Upper lobe of left lung (tissue), 6 donors: ENCODE results near the gene PRDM2. TPM values are rescaled to one million over a fixed set of nuclear protein-coding genes. Genes with fewer than 3 reads are reported as not detected.
"Not testable (repeated sequence)": the region's sequence is repeated elsewhere in the genome, so short reads cannot be mapped to it uniquely, and the experiment has no call there.

Experiments used
- ATAC-seq, 2 donors: fragments of 200-7000 bp; cut with Tn5 transposase; one replicate each; pipeline ENCODE4 v1.9.1; 2022; ENCODE audit warnings: mild to moderate bottlenecking in 2 of 2, moderate library complexity in 2 of 2; ENCODE audit not compliant: low FRiP score in 2 of 2
- DNase-seq, 2 donors: peaks; one replicate each; pipeline ENCODE4 v3.0.0-alpha.2; 2019 to 2020
- H3K27ac ChIP-seq, 4 donors: fragments of 200-600 bp; sonication (generic); one replicate each; pipeline ENCODE4 v1.5.1; 2016 to 2019
- H3K27me3 ChIP-seq, 4 donors: fragments of 200-600 bp; sonication (generic); one replicate each; pipeline ENCODE4 v1.5.1; 2017 to 2019
- H3K36me3 ChIP-seq, 4 donors: fragments of 200-600 bp; sonication (generic); one replicate each; pipeline ENCODE4 v1.5.1; 2016 to 2019
- H3K4me1 ChIP-seq, 4 donors: fragments of 200-600 bp; sonication (generic); one replicate each; pipeline ENCODE4 v1.5.1; 2018 to 2019
- H3K4me3 ChIP-seq, 4 donors: fragments of 200-600 bp; sonication (generic); one replicate each; pipeline ENCODE4 v1.5.1; 2017 to 2019; ENCODE audit warnings: mild to moderate bottlenecking in 2 of 4, moderate library complexity in 1 of 4
- H3K9me3 ChIP-seq, 4 donors: fragments of 200-600 bp; sonication (generic); one replicate each; pipeline ENCODE4 v1.5.1; 2018 to 2019
- EP300 ChIP-seq, 4 donors: sonication (generic); formaldehyde crosslinking; IDR thresholded peaks; one replicate each; pipeline ENCODE4 v1.5.1; 2017; ENCODE audit warnings: antibody characterized with exemption in 4 of 4, control low read depth in 2 of 4
- POLR2A ChIP-seq, 4 donors: fragments of 450-650 bp; IDR thresholded peaks; one replicate each; pipeline ENCODE4 v1.5.1; 2016 to 2017; ENCODE audit warnings: antibody characterized with exemption in 4 of 4, mild to moderate bottlenecking in 2 of 4
- POLR2AphosphoS5 ChIP-seq, 2 donors: sonication (generic); formaldehyde crosslinking; IDR thresholded peaks; one replicate each; pipeline ENCODE4 v1.5.1; 2017; ENCODE audit warnings: antibody characterized with exemption in 2 of 2
- WGBS, 2 donors: methylation state at CpG; one replicate each; pipeline ENCODE4 v1.1.5; 2017 to 2018; 5-methylcytosine and 5-hydroxymethylcytosine counted together
- total RNA-seq, 6 donors: library from RNA; depleted of rRNA in 4 of 6; stranded (reverse); fragments of >200 nt in 4 of 6; gene quantifications; one replicate each; pipeline versions ENCODE4 v1.1.0 to v1.2.1, GENCODE V29; 2016 to 2021
- TF ChIP-seq, protein P1 (sequence below), 6 experiments: fragments of 450-650 bp in 4 of 6; fragments of 200-600 bp in 2 of 6; sonication (generic) in 2 of 6; IDR thresholded peaks; one replicate each; pipeline ENCODE4 v1.5.1; 2016 to 2019; ENCODE audit warnings: antibody characterized with exemption in 6 of 6
- donor health status: DM: no; HTN: no; CAD: no; lungs with moderate emphysema.
- donor health status: DM: no; HTN: yes; CAD: no; lungs with severe emphysema.

Gene PRDM2
- total RNA-seq, 6 donors from 2014 or later, result 35.0 to 70.2 (median 40.9) TPM

DNA sequence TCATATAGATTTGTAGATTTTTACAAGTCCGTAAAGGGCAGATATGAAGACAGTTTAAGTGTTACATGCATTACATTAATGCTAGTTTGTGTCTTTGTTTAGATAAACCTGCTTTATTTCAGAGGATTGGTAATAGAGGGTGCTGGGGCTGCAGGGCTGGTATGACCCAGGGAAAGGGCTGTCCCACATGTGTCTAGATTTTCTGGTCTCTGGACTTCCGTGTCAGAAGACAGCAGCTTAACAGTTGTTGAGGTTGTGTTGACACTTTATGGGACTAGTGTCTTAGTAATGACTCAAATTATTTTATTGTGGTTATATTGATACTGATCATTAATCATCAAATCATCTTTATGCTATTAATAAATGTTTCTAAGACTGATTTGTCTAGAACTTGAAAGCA lies 10.1 kb downstream of the PRDM2 start:
- no peak for ATAC-seq
- TF ChIP-seq, protein P1, sequence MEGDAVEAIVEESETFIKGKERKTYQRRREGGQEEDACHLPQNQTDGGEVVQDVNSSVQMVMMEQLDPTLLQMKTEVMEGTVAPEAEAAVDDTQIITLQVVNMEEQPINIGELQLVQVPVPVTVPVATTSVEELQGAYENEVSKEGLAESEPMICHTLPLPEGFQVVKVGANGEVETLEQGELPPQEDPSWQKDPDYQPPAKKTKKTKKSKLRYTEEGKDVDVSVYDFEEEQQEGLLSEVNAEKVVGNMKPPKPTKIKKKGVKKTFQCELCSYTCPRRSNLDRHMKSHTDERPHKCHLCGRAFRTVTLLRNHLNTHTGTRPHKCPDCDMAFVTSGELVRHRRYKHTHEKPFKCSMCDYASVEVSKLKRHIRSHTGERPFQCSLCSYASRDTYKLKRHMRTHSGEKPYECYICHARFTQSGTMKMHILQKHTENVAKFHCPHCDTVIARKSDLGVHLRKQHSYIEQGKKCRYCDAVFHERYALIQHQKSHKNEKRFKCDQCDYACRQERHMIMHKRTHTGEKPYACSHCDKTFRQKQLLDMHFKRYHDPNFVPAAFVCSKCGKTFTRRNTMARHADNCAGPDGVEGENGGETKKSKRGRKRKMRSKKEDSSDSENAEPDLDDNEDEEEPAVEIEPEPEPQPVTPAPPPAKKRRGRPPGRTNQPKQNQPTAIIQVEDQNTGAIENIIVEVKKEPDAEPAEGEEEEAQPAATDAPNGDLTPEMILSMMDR (IDR thresholded peaks at IDR 0.05), result no peak
- TF ChIP-seq POLR2A (IDR thresholded peaks at IDR 0.05), result no peak
- H3K4me1 ChIP-seq, result no peaks in the 10 kb centered on the region

DNA sequence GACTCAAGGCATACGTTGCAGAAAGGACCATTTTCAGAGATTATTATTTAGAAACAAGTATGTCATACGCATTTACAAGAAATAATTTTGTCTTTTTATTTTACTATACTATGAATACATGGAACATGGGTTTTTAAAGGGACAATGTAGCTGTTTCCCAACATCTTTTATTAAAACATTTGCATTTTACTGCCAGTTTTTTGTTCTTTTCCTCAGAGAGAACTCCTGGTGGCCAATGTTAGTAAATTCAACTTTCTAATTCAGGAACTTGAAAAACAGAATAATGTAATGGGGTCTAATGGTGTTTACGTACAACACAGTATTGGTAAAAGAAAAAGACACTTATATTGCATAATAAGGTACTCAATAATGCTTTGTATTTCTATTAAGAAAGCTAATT lies 14.9 kb downstream of the PRDM2 start:
- TF ChIP-seq EP300 (IDR thresholded peaks at IDR 0.05) (no peak), POLR2AphosphoS5 (IDR thresholded peaks at IDR 0.05) (no peak), POLR2A (IDR thresholded peaks at IDR 0.05) (no peak)
- TF ChIP-seq, protein P1 (IDR thresholded peaks at IDR 0.05), result peak in 1 of 6 experiments; percentile 13
- H3K36me3 ChIP-seq, result no peaks in the 10 kb centered on the region
- no peak overlapping the region for H3K27ac ChIP-seq
- H3K4me3 ChIP-seq, result no peak overlapping the region
- no peaks in the 10 kb centered on the region for H3K27me3 ChIP-seq
- DNase-seq, result no peak
- no peaks in the 10 kb centered on the region for H3K4me1 ChIP-seq
- ATAC-seq, result no peak
- 81 to 87% methylated on average over 3 of the region's 3 CpGs for WGBS, 2 donors
- no peaks in the 10 kb centered on the region for H3K9me3 ChIP-seq

More for the DNA sequence above, 10.1 kb downstream of the PRDM2 start:
- no peaks in the 10 kb centered on the region for H3K36me3 ChIP-seq
- DNase-seq, result no peak
- no peaks in the 10 kb centered on the region for H3K9me3 ChIP-seq
- H3K4me3 ChIP-seq, result no peak overlapping the region
- H3K27me3 ChIP-seq, result no peaks in the 10 kb centered on the region
- WGBS, 2 donors, result 82 to 98% methylated on average over 2 of the region's 2 CpGs
- no peak overlapping the region for H3K27ac ChIP-seq

DNA sequence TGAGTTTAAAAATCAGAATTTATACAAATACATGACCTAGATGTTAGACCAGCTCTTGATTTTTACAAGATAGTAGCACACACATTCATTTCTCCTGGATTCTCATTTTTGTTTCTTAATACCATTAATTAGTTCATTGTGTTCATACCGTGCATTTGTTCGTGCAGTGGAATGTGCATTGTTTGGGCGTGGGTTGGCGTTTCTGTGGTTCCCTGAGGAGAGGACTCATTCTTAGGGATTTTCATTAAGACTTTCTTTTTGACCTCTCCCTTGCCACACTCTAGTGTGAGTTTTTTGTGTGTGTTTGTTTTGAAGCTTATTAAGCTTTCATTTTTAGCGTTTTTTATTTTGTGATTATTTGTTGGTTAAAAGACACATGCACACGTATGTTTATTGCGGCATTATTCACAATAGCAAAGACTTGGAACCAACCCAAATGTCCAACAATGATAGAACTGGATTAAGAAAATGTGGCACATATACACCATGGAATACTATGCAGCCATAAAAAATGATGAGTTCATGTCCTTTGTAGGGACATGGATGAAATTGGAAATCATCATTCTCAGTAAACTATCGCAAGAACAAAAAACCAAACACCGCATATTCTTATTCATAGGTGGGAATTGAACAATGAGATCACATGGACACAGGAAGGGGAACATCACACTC lies 15.8 kb downstream of the PRDM2 start:
- H3K27ac ChIP-seq, H3K4me3 ChIP-seq, H3K4me1 ChIP-seq, H3K9me3 ChIP-seq, H3K36me3 ChIP-seq, ATAC-seq, H3K27me3 ChIP-seq, DNase-seq: not testable (repeated sequence)
- WGBS, 2 donors, result 94 to 96% methylated on average over 8 to 9 of the region's 9 CpGs

DNA sequence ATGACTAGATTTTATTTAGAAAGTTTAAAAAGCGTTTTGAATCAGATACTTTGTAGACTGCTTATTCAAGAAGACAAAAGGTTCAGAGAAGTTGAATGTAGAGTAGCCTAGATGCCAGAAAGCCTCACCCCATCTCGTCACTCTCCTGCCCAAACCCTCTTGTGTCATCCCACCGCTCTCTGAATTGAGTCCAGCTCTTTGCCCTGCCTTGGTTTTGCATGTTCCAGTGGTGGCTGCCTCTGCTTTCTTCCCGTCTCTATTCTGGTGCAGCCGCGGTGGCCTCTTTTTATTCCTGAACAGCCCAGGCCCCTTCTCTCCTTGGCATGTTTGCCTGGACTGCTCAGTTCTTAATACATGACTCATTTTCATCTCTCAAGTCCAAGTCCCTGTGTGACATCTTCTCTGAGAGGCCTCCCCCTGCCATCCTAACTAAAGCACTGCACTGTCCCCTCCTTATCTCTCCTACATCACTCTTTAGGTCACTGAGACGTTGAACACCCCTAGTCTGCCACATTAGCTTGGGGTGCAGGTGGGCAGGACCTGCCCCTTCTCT lies 22.9 kb downstream of the PRDM2 start:
- WGBS, 2 donors, result 78 to 80% methylated on average over 7 of the region's 7 CpGs
- H3K27me3 ChIP-seq, result no peaks in the 10 kb centered on the region
- peak overlapping the region in 3 of 4 donors; percentile 63 to 81 (median 67) for H3K27ac ChIP-seq
- H3K9me3 ChIP-seq, result no peaks in the 10 kb centered on the region
- H3K4me3 ChIP-seq, result no peak overlapping the region
- ATAC-seq (no peak), DNase-seq (no peak)
- H3K4me1 ChIP-seq, result peaks cover 0 to 7% (median 2%) of the 10 kb centered on the region in 4 donors
- TF ChIP-seq, protein P1 (IDR thresholded peaks at IDR 0.05), result no peak
- TF ChIP-seq POLR2AphosphoS5 (IDR thresholded peaks at IDR 0.05) (no peak), POLR2A (IDR thresholded peaks at IDR 0.05) (no peak), EP300 (IDR thresholded peaks at IDR 0.05) (no peak)
- H3K36me3 ChIP-seq, result no peaks in the 10 kb centered on the region

DNA sequence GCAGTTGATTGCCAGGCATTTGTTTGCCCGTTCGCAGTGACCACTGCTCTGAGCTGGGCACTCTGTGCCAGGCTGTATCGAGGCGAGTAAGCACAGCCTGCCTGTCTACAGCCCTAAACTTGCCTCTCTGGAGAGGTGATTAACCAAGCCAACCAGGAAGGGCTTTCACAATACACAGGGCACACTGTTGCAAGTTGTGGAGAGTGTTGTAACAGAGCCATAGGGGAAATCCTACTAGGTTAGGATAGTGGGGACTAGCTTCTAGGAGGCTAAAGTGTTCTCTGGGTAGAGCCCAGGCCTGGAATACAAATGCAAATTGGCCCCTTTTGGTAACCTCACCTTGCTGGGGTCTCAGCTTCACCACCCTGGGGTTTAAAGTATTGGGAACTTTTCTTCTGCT lies 23.8 kb downstream of the PRDM2 start:
- Histone ChIP-seq H3K4me1 (peaks cover 0 to 7% (median 2%) of the 10 kb centered on the region in 4 donors), H3K27ac (peak overlapping the region in 3 of 4 donors; percentile 63 to 81 (median 67)), H3K36me3 (no peaks in the 10 kb centered on the region), H3K27me3 (no peaks in the 10 kb centered on the region), H3K4me3 (no peak overlapping the region), H3K9me3 (no peaks in the 10 kb centered on the region)
- peak in 1 of 2 donors; percentile 75 for DNase-seq
- ATAC-seq, result peak; percentile 77 to 83
- TF ChIP-seq EP300 (IDR thresholded peaks at IDR 0.05), result no peak
- TF ChIP-seq, protein P1 (IDR thresholded peaks at IDR 0.05), result no peak
- TF ChIP-seq POLR2AphosphoS5 (IDR thresholded peaks at IDR 0.05), result peak in 1 of 2 donors; percentile 42
- TF ChIP-seq POLR2A (IDR thresholded peaks at IDR 0.05), result peak in 1 of 4 donors; percentile 13
- WGBS, 2 donors, result 50 to 65% methylated on average over 4 of the region's 4 CpGs
